ENCODE data around the gene EQTN. TPM values are rescaled to one million over a fixed set of nuclear protein-coding genes. Genes with fewer than 3 reads are reported as not detected.

EQTN gene
- total and polyA plus RNA-seq, 2 of the 4 experiments (the other 2 are of a cell fraction), result not detected

DNA sequence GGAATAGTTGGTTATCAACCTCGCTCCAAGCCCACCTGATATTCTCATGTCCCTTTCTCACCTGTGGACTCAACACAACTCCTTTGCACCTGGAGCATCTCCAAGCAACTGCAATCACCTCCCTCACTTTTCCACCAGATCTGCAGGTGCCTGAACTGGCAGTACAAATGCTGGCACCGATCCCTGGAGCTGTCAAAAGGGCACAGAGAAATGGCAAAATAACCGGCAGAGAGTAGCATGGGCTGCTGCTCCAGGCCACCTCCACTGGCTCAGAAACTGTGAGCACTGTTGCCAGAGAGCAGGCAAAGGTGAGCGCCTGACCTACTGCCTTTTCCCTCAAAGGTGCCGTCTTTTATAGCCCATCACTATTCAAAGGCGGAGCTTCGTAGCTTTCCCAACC is 14.7 kb downstream of the EQTN start:
- 60% methylated on average over 1 of the region's 7 CpGs; no CpG with 5 or more reads in 1 of the 2 experiments for WGBS, 2 experiments (ENCODE audit: extremely low coverage in 2 of 2, insufficient read length in 1 of 2)
- dilution Hi-C loops (cut with HindIII; ENCODE audit: low sequenced_read_pairs, unreplicated experiment), result no loop called here

More for the DNA sequence above, 14.7 kb downstream of the EQTN start:
- Histone ChIP-seq H2AK9ac (replicated peaks; ENCODE audit: low read depth, low read length, poor library complexity) (no peak overlapping the region), H4K20me1 (ENCODE audit: insufficient read depth, low read length) (no peaks in the 10 kb centered on the region), H2BK15ac (ENCODE audit: low read depth, low read length) (no peak overlapping the region), H2BK20ac (ENCODE audit: low read depth, low read length) (no peak overlapping the region), H2BK120ac (ENCODE audit: low read depth, low read length) (no peak overlapping the region), H3K4ac (ENCODE audit: low read depth, low read length) (no peak overlapping the region), H3K18ac (ENCODE audit: low read depth, low read length) (no peak overlapping the region), H2BK5ac (ENCODE audit: low read depth, low read length, poor library complexity, severe bottlenecking) (no peak overlapping the region), H4K91ac (ENCODE audit: insufficient read depth, low read depth, low read length) (no peak overlapping the region), H3K23ac (ENCODE audit: low read depth, low read length) (no peak overlapping the region), H3K27me3 (ENCODE audit: control insufficient read depth, insufficient read depth, low read length) (peaks cover 8% of the 10 kb centered on the region), H3K27ac (ENCODE audit: insufficient read depth, low read length) (no peak overlapping the region), H4K8ac (ENCODE audit: low read depth in 2 of 2, low read length in 2 of 2) (no peak overlapping the region), H3K14ac (replicated peaks; ENCODE audit: low read depth, low read length) (no peak overlapping the region), H3K9me1 (ENCODE audit: insufficient read depth, low read length) (no peaks in the 10 kb centered on the region), H4K5ac (ENCODE audit: low read depth, low read length) (no peak overlapping the region), H2AK5ac (ENCODE audit: low read depth, low read length) (no peak overlapping the region), H3K4me1 (ENCODE audit: control insufficient read depth, insufficient read depth, low read length) (no peaks in the 10 kb centered on the region), H3K4me3 (ENCODE audit: insufficient read depth, low read depth, low read length) (no peak overlapping the region), H3K9ac (ENCODE audit: low read depth, low read length) (no peak overlapping the region), H3K56ac (ENCODE audit: extremely low read depth, insufficient read depth, low read length) (no peak overlapping the region), H3K36me3 (ENCODE audit: control insufficient read depth, insufficient read depth, low read length) (no peaks in the 10 kb centered on the region), H3K79me1 (ENCODE audit: low read depth in 1 of 2, low read length in 2 of 2) (no peaks in the 10 kb centered on the region), H2AFZ (replicated peaks; ENCODE audit: low read length, poor library complexity) (no peak overlapping the region), H3K9me3 (ENCODE audit: control insufficient read depth, insufficient read depth, low read length) (no peaks in the 10 kb centered on the region), H3K4me2 (ENCODE audit: low read depth, low read length) (no peak overlapping the region)
- BruUV-seq (replicated peaks), result no TSS peak
- ChIA-PET POLR2A (ENCODE audit: unreplicated experiment) (no interaction called here), CTCF (interaction anchor here (0.5 kb wide), 1 partner anchor 331 kb away, joined by 4 read pairs; no protein-coding TSS in a partner anchor)
- intact Hi-C loops (cut with micrococcal nuclease), result no loop called here
- DNase-seq (no peak), ATAC-seq (ENCODE audit: low read depth) (no peak)
- TF ChIP-seq RAD21 (IDR thresholded peaks at IDR 0.05; ENCODE audit: low read length) (no peak), FOS (IDR thresholded peaks at IDR 0.05; ENCODE audit: low read depth, low read length) (no peak), CHD1 (IDR thresholded peaks at IDR 0.05; ENCODE audit: low read depth, low read length) (no peak), RFX5 (IDR thresholded peaks at IDR 0.05; ENCODE audit: low read depth, low read length) (no peak), NFE2L2 (IDR thresholded peaks at IDR 0.05; ENCODE audit: low read depth, low read length) (no peak), CEBPB (IDR thresholded peaks at IDR 0.05; ENCODE audit: low read depth, low read length) (no peak), BHLHE40 (IDR thresholded peaks at IDR 0.05; ENCODE audit: low read depth, low read length) (no peak), POLR2A (IDR thresholded peaks at IDR 0.05; ENCODE audit: low read depth, low read length) (no peak), SMC3 (IDR thresholded peaks at IDR 0.05; ENCODE audit: low read depth, low read length) (no peak)
- TF ChIP-seq, protein P1, sequence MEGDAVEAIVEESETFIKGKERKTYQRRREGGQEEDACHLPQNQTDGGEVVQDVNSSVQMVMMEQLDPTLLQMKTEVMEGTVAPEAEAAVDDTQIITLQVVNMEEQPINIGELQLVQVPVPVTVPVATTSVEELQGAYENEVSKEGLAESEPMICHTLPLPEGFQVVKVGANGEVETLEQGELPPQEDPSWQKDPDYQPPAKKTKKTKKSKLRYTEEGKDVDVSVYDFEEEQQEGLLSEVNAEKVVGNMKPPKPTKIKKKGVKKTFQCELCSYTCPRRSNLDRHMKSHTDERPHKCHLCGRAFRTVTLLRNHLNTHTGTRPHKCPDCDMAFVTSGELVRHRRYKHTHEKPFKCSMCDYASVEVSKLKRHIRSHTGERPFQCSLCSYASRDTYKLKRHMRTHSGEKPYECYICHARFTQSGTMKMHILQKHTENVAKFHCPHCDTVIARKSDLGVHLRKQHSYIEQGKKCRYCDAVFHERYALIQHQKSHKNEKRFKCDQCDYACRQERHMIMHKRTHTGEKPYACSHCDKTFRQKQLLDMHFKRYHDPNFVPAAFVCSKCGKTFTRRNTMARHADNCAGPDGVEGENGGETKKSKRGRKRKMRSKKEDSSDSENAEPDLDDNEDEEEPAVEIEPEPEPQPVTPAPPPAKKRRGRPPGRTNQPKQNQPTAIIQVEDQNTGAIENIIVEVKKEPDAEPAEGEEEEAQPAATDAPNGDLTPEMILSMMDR (conservative IDR thresholded peaks at IDR 0.05; ENCODE audit: low read depth, low read length), result no peak
- in situ Hi-C loops (cut with MboI; ENCODE audit: low sequenced_read_pairs), result no loop called here

All from IMR-90 (cell line).